ENCODE data around the gene RNF220. TPM values are rescaled to one million over a fixed set of nuclear protein-coding genes. Genes with fewer than 3 reads are reported as not detected.

The RNF220 gene
- total RNA-seq, 1 donor from 2014 or later = 52.5 TPM

- no peak overlapping the region for H3K27ac ChIP-seq
- TF ChIP-seq POLR2A (IDR thresholded peaks at IDR 0.05) (no peak), POLR2AphosphoS5 (IDR thresholded peaks at IDR 0.05; ENCODE audit: insufficient read depth in 1 of 2, low read depth in 1 of 2) (no peak), CTCF (IDR thresholded peaks at IDR 0.05) (no peak)
- no peaks in the 10 kb centered on the region for H3K9me3 ChIP-seq
- no peaks in the 10 kb centered on the region for H3K27me3 ChIP-seq
- no peak for DNase-seq (ENCODE audit: extremely low spot score in 2 of 2)
- H3K4me3 ChIP-seq = no peak overlapping the region
- no peaks in the 10 kb centered on the region for H3K4me1 ChIP-seq
- H3K36me3 ChIP-seq = no peaks in the 10 kb centered on the region
- intact Hi-C loops (cut with DNase I) = no loop called here
Observed at GRCh38 chr1:44544960-44545359, 139.9 kb downstream of the RNF220 start.

- no peaks in the 10 kb centered on the region for H3K4me1 ChIP-seq
- H3K4me3 ChIP-seq = no peak overlapping the region
- TF ChIP-seq CTCF (IDR thresholded peaks at IDR 0.05) (no peak), POLR2A (IDR thresholded peaks at IDR 0.05) (no peak), POLR2AphosphoS5 (IDR thresholded peaks at IDR 0.05; ENCODE audit: insufficient read depth in 1 of 2, low read depth in 1 of 2) (no peak)
- no peak overlapping the region for H3K27ac ChIP-seq
- no peaks in the 10 kb centered on the region for H3K27me3 ChIP-seq
- no peak for DNase-seq (ENCODE audit: extremely low spot score in 2 of 2)
- H3K9me3 ChIP-seq = no peaks in the 10 kb centered on the region
- no peaks in the 10 kb centered on the region for H3K36me3 ChIP-seq
- intact Hi-C loops (cut with DNase I) = no loop called here
Observed at GRCh38 chr1:44545961-44546360, 140.9 kb downstream of the RNF220 start.

GRCh38 chr1:44546403-44547053 lies 141.5 kb downstream of the RNF220 start:
- TF ChIP-seq CTCF (IDR thresholded peaks at IDR 0.05) (no peak), POLR2AphosphoS5 (IDR thresholded peaks at IDR 0.05; ENCODE audit: insufficient read depth in 1 of 2, low read depth in 1 of 2) (no peak), POLR2A (IDR thresholded peaks at IDR 0.05) (no peak)

GRCh38 chr1:44547361-44547760 lies 142.3 kb downstream of the RNF220 start:
- Histone ChIP-seq H3K4me1 (no peaks in the 10 kb centered on the region), H3K9me3 (no peaks in the 10 kb centered on the region), H3K36me3 (no peaks in the 10 kb centered on the region), H3K27ac (no peak overlapping the region), H3K27me3 (no peaks in the 10 kb centered on the region), H3K4me3 (no peak overlapping the region)
- intact Hi-C loops (cut with DNase I) = no loop called here
- TF ChIP-seq CTCF (IDR thresholded peaks at IDR 0.05) = no peak
- TF ChIP-seq POLR2A (IDR thresholded peaks at IDR 0.05) = no peak
- TF ChIP-seq POLR2AphosphoS5 (IDR thresholded peaks at IDR 0.05; ENCODE audit: insufficient read depth in 1 of 2, low read depth in 1 of 2) = no peak
- DNase-seq (ENCODE audit: extremely low spot score in 2 of 2) = no peak

More at GRCh38 chr1:44546403-44547053, 141.5 kb downstream of the RNF220 start:
- Histone ChIP-seq H3K4me3 (no peak overlapping the region), H3K27me3 (no peaks in the 10 kb centered on the region), H3K36me3 (no peaks in the 10 kb centered on the region), H3K4me1 (no peaks in the 10 kb centered on the region), H3K9me3 (no peaks in the 10 kb centered on the region), H3K27ac (no peak overlapping the region)
- no peak for DNase-seq (ENCODE audit: extremely low spot score in 2 of 2)
- intact Hi-C loops (cut with DNase I) = no loop called here

- Histone ChIP-seq H3K4me1 (no peaks in the 10 kb centered on the region), H3K27me3 (no peaks in the 10 kb centered on the region), H3K36me3 (no peaks in the 10 kb centered on the region), H3K27ac (no peak overlapping the region), H3K4me3 (no peak overlapping the region), H3K9me3 (no peaks in the 10 kb centered on the region)
- DNase-seq (ENCODE audit: extremely low spot score in 2 of 2) = no peak
- intact Hi-C loops (cut with DNase I) = no loop called here
- TF ChIP-seq POLR2AphosphoS5 (IDR thresholded peaks at IDR 0.05; ENCODE audit: insufficient read depth in 1 of 2, low read depth in 1 of 2) (no peak), POLR2A (IDR thresholded peaks at IDR 0.05) (no peak), CTCF (IDR thresholded peaks at IDR 0.05) (no peak)
Observed at GRCh38 chr1:44547837-44548236, 142.8 kb downstream of the RNF220 start.
